Stimulated activated CD4-positive, alpha-beta T cell treated with anti-CD3 and anti-CD28 coated beads, Interleukin-15, amount 100 ng/mL, for 24 hours (primary cell): ENCODE measurements around the gene MYO16.

Experiments used
- DNase-seq: peaks from one replicate; pipeline ENCODE4 v3.0.0-alpha.2; 2020

MYO16 gene

DNA sequence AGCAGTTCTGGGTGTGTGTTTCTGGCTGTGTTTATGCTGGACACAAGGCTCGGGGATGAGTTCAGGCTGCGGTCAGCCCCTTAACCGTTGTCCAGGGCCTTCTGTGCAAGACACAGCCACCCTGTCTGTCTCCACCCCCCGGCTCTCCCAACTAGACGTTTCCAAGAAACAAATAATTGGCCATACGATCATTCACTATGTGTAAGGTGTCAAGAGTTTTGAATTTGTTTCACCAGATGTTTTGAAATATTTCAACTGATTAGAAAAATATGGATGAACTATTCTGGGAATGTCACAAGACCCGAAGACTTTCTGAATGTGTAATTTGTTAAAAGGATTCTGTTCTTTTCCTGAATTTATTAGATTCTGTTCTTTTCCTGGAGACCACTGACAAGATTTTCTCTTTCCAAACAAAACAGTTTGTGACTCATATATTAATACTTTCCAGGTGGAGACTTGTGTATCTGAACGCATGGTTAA, 318.2 kb downstream of the MYO16 start:
- no peak for DNase-seq

DNA sequence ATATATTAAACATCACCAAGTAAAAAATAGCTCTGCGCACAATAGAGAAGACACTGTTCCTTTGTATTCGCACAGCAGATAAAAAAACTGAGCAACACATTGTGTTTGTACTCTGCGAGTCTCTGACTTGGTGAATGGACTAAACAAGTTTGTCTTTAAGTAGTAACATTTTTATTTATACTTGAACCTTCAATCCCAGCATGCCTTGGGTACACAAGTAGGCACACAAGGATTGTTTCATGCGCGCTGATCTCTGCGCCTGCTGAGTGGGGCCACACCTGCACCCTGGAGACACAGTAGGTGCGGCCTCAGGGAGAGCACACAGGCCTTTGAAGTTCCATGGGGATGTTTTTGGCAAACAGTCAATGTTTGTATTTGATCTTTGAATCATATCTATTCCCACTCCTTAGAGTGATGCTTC, 318.9 kb downstream of the MYO16 start:
- DNase-seq: no peak

DNA sequence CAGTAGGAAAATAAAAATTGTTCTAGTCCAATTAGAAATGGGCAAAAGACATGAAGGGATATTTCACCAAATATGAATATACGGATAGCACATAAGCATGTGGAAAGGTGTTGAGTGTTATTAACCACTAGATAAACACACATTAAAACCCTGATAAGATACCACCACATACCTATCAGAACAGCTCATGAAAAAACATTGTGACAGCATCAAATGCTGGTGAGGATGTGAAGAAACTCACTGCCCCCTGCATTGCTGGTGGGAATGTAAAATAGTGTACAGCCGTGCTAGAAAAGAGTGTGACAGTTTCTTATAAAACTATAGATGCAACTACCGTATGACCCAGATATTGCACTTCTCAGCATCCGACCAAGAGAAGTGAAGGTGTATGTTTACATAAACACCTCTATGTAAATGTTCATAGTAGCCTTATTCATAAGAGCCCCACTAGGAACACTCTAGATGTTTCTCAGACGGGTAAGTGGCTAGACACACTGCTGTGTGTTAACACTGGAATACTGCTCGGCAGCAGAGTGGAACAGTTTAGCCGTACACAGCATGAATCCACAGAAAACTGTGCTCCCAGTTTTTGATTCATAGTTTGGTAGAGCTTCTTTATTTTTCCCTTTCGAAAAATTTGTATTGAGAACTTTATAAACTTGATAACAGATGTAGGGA, 321.1 kb downstream of the MYO16 start:
- DNase-seq: no peak

DNA sequence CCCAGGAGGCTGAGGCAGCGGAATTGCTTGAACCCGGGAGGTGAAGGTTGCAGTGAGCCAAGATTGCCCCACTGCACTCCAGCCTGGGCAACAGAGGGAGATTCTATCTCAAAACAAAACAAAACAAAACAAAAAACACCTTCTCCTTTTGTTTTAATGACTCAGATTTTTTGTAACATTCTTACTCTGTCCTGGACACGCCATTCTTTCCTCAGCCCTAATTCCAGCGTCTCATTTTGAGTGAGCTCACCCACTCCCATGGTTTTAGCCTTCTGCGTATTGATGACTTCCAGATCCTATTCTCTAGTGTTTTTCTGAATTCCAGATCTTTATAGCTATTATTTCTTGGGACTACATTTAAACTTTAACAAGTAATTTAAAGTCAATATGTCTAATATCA, 326.3 kb downstream of the MYO16 start:
- DNase-seq: no peak

DNA sequence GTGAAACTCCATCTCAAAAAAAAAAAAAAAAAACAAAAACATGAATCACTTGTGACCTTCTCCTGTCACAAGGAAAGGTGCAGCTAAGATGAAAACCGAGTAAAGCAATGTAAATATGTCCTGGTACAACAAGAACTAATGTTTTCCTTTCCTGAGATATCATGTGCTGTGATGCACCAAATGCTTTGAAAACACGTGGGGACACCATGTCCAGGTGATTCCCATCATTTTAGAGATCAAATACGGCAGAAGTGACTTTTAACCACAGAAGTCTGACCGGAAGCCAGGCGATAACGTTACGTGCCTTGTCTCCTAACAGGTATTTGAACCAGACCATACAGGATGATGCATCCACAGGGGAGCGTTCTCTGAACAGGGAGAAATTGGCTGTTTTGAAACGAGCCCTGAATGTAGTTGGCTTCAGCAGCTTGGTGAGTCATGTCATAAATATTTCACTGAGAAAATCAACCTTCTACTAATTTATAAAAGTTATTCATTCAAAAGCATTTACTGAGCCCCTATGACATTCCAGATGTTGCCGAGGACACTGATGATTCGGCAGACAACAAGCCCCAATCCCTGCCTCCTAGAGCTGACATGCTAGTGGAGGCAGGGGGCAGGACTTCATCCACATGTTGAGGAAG, 328.1 kb downstream of the MYO16 start:
- DNase-seq: no peak

DNA sequence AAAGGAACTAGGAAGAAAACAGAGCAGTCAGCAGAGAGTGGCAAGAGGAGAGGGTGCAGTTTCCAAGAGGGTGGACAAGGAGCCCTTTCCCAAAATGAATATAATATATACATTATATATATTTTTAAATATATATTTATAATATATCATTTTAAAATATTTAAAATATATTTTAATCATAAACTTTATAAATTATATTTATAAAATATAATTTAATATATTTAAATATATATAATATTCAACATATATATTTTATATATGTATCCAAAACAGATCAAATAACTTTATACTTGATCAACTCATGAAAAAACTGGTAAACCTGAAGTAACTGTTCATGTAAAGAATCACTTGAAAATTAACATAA, 328.6 kb downstream of the MYO16 start:
- DNase-seq: no peak

DNA sequence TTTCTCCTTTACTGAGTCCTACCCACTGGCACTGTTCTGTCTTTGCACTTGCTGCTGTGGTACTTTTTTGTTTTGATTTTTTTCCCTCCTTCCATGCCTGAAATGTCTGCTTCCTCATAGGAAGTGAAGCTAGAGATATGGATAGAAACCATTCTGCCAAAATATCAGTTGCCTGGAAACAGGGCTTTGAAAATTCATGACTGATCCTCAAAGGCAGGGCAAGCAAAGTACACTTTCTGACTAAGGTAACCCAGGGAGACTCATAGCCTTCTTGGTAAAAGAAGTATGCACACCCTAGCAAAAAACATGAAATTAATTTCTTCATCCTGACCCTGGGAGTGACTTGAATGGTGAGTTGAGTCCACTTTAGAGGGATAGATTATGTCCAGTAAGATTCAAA, 329.8 kb downstream of the MYO16 start:
- no peak for DNase-seq

DNA sequence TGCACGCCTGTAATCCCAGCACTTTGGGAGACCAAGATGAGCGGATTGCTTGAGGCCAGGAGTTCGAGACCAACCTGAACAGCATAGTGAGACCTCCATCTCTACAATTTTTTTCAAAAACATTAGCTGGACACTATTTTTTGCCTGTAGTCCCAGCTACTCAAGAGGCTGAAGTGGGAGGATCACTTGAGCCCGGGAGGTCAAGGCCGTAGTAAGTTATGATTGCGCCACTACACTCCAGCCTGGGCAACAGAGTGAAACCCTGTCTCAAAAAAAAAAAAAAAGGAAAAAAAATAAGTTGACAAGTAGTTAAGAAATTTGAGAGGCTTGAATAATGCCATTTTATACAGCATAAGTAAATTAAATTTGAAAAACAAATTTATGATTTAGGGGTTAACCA, 330.6 kb downstream of the MYO16 start:
- DNase-seq: no peak

DNA sequence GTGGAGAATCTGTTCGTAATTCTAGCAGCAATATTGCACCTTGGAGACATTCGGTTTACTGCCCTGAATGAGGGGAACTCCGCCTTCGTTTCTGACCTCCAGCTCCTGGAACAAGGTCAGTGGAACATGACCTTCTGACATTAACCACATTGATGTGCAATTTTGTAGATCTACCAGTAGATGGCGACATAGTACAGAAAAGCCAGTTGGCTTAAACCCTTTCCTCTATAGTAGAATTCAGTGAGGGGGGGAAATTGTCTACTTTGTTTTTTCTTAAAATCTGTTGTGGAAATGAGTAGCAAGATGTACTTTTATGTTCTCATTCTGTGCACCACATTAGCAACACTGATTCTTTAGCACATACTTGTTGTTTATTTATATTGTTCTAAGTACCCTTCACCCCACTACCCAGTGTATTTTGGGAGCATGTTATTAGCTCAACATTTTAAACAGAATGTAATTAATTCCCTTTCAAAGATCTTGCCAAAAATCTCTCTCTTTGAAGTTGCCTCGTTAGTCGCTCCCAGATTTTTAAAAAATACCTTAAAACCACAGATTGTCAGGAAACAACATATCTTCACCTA, 332.2 kb downstream of the MYO16 start:
- DNase-seq: no peak

DNA sequence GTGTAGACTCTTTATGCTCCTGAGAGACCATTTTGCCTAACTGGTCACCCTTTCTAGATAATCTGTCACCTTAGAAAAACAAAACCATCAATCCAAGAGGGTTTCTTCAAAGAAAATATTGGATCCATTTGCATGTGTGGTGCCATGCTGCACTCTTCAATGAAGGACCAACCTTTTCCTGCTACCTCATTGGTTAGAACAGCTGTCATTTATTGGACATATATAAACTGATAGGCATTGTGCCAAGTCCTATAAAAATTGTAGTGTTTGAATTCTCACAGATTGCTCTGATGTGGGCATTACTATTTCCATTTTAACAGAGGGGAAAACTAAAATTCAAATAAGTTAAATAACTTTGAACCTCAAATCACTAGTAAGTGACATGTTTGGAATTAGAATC, 333.2 kb downstream of the MYO16 start:
- DNase-seq: no peak

DNA sequence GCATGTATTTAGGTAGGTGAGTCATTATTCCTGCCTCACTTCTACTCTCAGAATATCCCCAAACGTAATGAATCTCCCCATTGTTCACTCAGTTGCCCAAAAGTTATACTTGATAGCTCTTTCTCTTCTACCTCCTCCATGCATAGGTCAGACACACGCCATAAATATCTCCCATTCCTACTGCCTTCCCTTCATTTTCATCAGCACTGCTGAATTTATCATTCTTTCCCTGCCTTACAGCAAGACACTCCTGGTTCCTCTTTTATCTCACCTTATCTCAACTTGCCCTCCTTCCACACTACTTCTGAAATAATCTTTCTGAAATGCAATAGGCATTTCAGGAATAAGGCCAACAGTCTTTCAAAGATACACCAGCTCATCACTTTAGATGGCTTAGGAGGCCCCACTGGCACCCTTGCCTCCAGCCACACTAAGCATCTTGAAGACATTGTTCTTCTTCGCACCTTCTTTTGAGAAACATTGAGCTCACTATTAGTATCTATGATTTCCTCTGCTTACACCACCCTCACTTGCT, 333.9 kb downstream of the MYO16 start:
- DNase-seq: no peak

DNA sequence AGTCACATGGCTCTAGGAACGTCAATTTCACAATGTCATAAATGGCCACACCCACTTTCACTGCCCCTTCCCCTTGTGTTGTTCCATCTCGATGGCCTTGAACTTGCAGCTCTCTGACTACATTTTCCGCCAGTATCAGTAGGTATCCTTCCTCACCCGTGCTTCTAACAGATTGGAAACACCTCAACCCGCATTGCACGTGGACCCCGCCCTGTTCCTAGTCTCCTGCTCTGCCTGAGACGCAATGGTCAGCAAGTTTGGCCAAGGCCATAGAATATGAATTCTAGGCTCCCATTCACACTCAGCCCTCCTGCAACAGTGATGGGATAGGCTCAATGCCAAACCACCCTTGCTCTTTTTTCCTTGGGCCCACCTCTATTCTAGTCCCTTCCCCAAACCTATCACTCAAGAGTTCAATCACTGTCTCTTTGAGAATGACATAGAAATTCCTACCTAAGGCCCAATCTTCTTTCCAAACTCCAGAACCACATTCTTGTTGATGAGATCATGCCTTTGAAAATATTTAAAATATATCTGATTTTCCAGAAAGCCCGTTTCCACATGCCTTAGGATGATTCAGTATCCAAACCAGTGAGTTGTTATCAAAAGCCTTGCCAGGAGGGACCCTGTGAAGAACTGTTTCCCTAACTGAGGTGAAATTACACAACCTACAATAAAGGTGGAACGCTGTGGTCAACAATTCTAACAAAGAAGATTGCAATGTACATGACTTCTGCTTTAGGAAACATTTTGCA, 334.6 kb downstream of the MYO16 start:
- no peak for DNase-seq

DNA sequence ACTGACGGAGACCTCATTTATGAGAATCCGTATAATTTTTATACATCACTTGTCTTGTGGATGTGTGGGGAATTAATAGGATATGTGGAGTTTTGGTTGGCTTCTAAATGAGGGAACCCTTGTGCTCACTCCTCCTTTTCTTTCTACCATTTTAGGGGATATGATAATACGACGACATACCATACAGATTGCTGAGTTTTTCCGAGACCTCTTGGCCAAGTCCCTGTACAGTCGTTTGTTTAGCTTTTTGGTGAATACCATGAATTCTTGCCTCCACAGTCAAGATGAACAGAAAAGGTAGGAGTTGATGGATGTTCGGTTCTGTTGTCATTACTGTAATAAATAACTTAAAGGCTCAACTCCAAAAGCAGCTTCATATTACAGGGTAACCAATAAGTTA, 335.2 kb downstream of the MYO16 start:
- DNase-seq: no peak

DNA sequence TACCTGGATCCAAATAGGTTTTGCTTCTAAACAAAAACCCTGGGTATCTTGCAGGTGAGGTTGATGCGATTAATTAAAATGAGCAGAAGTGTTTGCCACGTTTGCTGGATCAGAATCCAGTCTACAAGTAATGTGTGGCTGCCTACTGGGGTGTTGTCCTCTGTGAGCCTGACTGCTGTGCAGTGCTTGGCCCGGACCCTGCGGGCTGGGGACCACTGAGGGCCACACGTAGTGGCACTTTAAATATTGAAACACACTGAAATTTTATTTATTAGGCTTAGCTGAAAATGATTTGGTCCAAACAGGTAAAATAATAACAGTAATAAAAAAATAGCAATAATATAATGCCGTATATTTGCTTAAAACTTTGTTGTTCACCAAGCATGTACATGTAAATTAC, 338.0 kb downstream of the MYO16 start:
- DNase-seq: no peak

DNA sequence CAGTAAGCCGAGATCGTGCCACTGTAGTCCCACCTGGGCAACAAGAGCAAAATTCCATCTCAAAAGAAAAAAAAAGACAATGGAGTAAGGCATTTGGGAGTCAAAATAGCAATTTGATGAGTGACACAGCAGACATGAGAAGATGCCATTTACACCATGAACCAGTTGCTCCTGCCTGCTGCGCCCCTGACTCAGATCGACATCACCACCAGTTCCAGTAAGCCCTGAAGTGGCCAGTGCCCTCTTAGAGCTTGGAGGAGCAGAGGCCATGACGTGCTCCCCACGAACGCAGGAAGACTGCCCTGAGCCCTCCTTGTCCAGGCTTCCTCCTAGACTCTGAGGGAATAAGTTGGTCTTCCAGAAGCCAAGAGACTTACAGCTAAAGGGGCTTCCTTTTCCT, 339.2 kb downstream of the MYO16 start:
- no peak for DNase-seq

DNA sequence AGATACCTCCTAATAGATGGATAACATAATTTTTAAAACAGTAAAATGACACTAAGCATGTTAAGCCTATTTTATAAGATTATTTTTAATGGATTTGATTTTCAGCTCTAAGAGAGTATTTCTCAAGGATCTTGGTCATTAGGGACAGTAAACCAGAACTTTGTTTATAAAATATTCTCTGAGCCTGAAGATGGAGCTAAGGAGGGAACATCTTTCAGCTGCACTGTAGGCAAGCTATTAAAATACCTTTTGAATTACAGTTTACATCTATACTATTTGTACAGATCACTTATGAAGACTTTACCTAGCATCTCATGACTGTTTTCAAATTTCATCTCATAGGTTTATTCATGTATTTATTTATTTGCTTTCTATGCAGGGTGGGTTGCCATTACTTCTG, 345.3 kb downstream of the MYO16 start:
- DNase-seq: no peak

DNA sequence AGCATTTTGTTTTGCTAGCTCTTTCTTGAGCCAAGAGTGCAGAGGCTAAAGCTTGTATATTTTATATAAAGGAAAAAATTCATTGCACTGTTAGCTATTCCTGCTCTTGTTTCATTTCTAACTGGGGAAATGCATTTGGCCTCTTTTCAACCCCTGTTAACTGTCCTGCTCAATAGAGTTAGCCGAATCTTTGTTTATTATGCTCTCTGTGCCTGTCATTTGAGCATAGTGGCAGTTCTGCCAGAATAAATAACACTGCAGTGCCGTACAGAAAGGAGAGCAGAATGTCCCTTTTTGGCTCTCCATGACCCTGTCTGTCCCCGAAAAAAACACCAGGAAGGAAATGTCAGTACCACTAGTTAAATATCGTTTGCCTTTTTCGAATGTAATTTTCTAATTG, 350.8 kb downstream of the MYO16 start:
- no peak for DNase-seq

DNA sequence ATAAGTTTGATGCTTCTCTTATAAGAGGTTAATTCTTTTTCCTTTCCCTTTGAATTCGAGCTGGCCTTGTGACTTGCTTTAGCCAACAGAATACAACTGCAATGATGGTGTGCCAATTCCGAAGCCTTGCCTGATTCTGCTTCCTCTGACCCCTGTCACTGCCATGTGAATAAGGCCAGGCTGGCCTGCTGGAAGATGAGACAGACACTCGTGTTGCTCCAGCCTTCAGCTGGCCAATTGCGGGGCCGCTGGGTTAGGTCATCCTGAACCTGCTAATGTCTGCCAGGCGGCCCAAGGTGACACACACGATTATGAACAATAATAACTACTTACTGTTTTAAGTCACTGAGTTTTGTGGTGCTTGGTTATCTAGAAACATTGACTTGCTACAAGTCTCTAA, 352.0 kb downstream of the MYO16 start:
- no peak for DNase-seq

DNA sequence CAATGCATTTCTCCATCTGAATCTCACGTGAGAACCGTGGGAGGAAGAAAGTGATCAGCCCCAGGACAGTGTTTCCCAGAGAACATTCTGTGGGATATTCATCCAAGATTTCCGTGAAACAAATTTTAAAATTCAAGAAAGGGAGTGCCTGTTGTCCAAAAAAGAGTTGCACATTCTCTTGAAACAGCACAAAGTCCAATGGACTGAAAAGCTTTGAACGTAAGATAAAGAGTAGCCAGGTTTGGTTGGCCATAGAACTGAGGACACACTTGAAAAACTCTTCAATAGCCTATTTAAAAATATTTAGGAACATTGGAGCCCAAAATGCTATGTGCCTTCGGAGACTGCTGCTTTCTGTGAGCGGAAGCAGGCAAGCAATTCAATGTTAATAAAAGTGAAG, 353.9 kb downstream of the MYO16 start:
- DNase-seq: no peak

DNA sequence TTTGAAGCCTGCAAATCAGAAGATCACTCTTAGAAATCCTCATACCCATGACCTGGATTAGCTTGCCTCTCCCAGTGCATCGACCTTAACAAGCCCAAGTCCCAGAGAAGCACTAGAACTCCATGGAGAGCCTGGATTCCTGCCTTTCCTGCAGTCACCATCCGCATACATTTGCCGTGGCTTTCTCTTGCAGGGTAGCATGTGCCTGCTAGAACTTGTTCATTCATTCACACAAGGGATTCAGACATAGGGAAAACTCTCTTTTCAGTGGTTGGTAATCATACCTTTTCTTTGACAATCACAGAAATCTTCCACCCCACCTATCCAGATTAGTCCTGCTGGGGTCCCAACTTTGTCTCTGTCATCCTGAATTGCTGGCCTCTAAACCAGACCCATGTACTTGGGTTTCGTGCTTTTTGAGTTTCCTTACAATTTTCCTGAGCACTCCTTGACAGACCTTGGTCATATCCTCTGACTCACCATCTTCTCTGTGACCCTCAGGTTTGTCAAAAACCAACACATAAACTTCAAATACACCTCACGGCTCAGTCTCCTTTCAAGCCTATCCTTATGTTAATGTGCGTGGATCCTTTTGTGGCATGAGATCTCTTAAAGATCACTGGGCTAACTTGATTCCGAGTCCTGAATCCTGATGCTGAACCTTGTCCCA, 355.0 kb downstream of the MYO16 start:
- DNase-seq: no peak

DNA sequence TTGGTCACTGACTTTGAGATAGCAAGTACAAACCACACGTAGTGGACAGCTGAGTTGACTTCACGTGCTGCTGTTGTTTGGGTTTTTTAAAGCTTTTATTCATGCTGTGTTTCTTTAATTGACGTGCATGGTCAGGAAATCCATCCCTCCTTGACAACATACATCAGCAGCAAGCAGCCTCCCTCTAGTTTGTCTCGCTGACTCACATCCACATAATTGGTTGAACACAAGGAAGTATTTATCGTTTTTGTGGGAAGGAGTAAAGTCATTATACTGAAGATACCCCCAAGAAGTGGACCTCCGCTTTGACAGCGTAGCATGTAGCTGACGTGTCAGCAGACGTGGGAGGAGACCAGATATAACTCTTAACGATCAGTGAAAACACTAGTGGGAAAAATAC, 355.8 kb downstream of the MYO16 start:
- DNase-seq: no peak

DNA sequence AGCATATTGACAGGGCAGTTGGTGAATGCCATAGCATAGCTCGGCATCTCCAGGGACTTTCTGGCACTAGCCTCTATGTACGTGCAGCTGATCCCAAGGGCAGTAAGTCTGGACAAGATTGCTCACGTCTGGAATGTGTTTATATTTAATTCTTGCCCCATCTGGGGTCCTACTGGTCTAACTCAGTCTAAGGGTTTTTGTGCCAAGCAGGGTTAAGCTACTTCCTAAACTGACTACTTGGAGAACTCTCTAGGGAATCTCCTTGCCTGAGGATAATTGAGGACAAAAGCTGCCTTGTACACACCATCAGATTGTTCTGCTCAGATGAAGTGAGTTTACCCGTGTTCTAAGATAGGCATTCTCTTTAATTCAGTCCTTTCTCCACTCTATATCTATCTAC, 358.1 kb downstream of the MYO16 start:
- DNase-seq: no peak

DNA sequence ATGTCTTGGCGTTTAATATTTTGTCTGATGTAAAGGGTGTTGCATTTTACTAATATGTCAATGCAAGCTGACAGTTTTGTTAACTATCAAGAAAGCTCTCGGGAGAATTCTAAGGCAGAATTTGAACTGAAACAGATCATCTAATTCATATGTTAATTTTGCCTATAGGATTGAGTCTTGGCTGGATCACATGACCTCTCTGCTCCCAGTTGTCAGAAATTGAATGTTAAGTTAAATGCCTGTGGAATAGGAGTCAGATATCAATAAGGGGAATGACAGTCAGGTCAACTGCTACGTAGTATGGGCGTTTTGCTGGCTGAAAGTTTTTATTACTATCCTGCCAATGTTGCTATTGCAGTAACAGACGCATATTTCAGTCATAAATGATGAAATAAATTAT, 358.5 kb downstream of the MYO16 start:
- DNase-seq: no peak
